NCI-H1092 treated with DMSO at 0.1 percent for 48 hours (cell line): ENCODE data around the gene RNF150.

Experiments
- DNase-seq: peaks from one replicate; lab custom pipeline; 2025; lab: John Stamatoyannopoulos, UW

RNF150 gene

DNA sequence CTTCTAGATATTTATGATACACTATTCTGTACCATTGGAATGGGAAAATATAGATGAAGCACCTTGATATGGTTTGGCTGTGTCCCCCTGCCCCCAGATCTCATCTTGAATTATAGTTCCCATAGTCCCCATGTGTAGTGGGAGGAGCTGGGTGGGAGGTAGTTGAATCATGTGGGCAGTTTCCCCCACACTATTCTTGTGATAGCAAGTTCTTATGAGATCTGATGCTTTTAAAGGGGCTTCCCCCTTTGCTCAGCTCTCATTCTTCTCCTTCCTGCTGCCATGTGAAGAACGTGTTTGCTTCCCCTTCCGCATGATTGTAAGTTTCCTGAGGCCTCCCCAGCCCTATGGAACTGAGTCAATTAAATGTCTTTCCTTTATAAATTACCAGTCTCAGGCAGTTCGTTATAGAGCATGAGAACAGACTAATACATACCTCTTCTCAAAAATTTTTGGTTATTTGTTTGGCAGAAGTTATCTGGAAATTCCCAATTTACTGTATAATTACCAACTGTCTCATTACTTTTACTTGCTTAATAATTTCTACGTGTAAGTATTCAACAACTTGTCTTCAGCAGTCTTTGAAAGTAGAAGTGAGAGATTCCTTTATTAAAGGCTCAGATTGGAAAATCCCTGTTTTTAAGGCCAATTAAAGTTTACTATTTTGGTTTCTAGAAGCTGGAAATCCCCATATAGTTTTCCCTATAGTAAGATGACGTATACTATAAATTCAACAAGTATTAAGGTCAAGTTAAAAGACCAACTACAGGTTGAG, 152.7 kb downstream of the RNF150 start:
- no peak for DNase-seq

GRCh38 chr4:140976768-140977167, 156.5 kb downstream of the RNF150 start:
- no peak for DNase-seq

DNA sequence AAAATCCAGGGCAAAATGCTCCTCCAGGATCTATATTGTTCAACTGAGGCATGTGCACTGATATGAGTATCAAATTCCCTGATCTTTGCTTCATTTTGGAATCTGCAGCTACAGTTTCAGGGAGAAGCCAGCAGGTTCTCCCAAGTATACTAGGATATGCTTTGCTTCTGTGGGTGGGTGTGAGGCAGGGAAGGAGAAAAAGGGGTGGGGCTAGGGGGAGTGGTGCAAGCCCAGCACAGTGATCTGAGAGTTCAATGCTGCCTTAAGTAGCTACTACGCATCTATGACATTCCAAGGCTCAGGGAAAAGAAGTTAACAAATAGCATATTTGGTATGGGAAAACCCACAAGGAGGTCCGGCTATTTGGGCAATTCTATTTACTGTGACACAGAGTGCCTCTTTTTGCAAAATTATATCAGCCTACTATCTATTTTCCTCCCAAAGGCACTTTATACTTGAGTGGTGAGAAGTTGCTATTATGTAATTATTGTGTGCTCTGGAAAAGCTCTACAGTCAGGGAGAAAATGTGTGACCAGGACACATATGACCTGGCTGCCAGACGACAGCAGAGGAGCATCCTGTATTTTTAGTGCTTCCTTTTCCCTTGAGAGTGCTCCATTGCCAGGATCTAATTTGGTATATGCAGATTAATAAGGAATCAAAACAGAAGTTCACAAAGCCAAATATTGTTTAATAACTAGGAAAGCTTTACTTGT, 162.0 kb downstream of the RNF150 start:
- no peak for DNase-seq

DNA sequence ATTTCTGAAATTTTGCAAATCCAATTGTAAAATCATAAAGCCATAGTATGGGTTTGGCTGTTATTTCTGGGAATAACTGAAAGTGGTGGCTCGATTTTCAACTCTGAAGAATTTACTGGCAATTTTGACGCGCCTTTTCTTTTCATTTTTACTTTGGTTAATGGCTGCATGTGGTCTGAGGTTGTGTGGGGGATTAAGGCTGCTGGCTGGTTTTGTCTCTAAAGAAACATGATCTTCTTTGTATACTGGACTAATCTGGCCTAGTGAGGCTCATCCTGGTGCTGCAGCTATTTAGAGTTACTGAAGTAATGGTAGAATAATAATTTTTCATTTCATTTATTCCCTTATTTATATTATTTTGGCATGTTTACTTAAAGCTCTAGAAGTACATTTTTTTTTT, 164.0 kb downstream of the RNF150 start:
- no peak for DNase-seq

DNA sequence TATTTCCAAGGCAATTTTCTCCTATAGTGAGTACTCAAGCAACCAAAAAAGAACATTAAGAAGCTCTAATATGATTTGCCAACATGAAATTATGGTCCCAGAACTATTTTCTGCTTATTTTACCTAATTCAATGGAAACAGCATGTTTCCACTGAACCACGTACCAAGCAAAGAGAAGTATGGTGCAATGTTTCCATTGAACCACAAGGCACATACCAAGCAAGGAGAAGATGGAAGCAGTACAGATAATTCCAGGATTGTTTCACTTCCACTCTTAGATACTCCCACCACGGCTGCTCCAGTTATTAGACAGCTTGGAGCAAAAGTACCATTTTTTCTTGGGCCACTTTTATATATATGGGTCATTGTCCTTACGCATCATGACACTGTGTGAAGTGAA, 164.9 kb downstream of the RNF150 start:
- no peak for DNase-seq

- DNase-seq = no peak
Observed at GRCh38 chr4:140963883-140964282, 169.4 kb downstream of the RNF150 start.

- DNase-seq = no peak
Observed at GRCh38 chr4:140955641-140956040, 177.6 kb downstream of the RNF150 start.

DNA sequence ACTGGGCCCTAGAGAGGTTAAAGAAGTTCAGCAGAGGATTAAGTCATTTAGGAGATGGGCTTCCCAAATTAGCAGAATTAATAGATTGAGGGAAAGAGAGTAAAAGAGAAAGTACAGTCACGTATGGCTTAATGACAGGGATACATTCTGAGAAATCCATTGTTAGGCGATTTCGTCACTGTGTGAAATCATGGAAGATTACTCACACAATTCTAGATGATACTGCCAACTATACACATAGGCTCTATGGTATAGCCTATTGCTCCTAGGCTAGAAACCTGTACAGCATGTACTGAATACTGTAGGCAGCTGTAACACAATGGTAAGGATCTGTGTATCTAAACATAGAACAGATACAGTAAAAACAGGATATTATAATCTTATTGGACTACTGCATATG, 180.6 kb downstream of the RNF150 start:
- DNase-seq = no peak

DNA sequence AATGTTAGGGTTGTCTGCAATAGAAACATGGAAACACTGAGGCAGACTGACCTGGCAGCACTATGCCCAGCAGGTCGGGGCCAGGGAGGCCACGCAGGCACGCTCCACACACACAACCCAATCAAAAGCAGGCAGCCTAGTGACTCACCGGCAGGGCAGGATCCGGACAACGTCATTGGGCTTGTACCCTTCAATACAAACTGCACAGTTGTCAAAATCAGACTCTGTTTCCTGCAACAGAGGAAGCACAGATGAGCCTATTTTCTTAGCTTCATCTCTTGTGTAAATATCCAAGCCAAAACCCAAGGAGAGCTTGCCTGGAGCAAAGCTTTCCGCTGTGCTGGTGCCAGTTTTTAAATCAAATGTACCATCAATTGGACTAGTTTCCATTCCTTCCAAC, 185.8 kb downstream of the RNF150 start:
- DNase-seq = no peak

- DNase-seq = no peak
Observed at GRCh38 chr4:140945106-140945505, 188.2 kb downstream of the RNF150 start.

DNA sequence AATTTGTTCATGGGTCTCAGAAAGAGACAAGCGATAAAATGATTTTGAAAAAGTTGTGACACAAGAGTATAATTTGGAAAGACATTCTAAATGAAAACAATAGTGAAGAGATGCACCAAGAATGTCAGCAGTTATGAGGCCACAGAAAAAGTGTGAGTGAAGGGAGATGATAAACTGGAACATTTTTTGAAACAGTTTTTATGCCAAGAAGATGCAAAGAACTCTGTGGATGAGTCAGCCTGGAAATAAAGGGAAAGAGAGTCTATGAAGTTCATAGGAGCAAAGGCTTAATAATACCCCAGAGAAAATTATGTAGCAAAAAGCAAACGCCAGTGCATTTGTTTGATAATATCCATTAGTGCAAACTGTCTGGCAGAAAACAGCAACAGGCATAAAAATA, 188.7 kb downstream of the RNF150 start:
- DNase-seq = no peak

DNA sequence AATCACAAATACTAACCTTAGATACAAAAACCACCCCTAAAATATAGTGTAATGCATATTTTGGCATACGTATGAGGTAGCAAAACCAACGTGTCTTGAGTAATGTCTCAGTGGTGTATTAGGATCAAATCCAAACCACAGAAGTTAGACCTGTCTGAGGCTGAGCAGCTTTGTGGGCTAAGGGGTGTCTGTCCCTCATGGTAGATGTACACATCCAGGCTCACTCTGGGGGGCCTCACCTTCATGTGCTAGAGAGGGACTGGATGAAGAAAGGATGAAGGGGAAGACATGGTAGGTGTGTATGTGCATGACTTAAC, 189.1 kb downstream of the RNF150 start:
- DNase-seq = no peak

GRCh38 chr4:140943486-140944198, 189.6 kb downstream of the RNF150 start:
- no peak for DNase-seq

GRCh38 chr4:140940589-140940988, 192.7 kb downstream of the RNF150 start:
- DNase-seq = no peak

DNA sequence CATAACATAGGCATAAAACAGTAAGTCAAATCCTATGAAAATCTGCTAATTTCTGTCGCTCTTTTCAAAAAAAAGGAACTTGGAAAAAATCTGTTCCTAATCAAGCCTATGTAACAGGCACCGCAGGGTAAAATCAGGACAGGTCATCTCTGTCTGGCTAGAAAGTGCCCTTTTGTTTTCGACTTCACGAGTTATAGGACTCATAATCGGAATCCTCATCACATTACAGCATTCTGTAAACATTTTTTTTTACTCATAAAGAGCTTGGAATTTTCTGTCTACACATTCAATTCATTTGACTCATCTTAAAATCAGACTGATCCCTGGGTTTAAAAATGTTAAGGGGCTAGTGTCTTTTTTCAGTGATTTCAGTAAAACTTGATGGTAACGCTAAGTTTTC, 195.4 kb downstream of the RNF150 start:
- DNase-seq = no peak

GRCh38 chr4:140935254-140935653, 198.0 kb downstream of the RNF150 start:
- DNase-seq = no peak

DNA sequence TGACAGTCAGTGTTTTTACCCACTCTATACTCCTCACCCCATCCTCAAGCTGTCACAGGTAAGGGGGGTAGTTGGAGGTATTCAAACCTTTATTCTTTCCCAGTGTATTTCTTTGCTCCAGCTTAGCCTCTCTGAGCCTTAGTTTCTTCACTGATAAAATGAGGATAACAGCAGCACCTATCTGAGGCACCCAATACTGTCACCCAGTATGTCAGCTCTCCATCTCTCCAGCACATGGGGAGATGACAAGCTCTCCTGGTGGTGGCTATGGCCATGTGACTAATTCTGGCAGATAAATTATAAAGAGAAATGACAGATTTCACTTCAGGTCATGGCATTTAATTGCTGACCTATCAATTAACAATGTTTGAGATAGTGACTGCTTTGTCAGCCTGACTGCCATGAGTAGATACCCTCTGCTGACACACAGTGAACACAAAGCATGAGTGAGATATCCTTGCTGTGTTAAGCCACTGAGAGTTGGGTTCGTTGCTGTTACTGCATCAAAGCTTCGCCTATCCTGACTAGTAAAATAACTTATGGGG, 200.7 kb downstream of the RNF150 start:
- DNase-seq = no peak

- DNase-seq = no peak
Observed at GRCh38 chr4:140931911-140932310, 201.4 kb downstream of the RNF150 start.

DNA sequence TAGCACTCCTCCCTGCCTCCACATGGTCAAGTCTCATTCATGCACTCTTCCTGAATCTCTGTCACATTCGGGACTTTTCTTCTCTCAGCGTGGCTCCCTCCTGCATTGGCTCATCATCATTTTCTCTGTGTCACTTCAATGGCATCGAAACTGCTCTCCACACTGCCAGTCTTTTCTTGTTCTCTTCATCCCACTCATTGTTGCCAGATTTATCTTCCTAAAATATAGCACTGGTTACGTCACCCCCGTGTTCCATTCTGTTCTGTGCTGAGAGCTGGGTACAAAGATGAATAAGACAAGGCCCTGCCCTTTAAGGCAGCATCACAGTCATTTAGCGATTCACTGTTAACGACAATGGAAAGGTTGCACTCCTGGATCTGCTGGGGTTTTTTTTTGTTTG, 202.7 kb downstream of the RNF150 start:
- no peak for DNase-seq

DNA sequence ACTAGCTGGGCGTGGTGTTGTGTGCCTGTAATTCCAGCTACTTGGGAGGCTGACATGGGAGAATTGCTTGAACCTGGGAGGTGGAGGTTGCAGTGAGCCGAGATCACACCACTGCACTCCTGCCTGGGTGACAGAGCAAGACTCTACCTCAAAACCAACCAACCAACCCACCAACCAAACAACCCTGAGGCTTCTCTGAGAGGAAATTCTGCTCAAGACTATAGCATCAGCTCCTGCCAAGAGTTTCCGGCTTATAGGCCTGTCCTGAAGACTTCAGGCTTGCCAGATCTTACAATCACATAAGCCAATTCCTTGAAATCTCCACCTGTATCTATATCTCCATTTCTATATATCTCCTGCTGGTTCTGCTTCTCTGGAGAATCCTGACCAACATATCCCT, 203.3 kb downstream of the RNF150 start:
- no peak for DNase-seq

DNA sequence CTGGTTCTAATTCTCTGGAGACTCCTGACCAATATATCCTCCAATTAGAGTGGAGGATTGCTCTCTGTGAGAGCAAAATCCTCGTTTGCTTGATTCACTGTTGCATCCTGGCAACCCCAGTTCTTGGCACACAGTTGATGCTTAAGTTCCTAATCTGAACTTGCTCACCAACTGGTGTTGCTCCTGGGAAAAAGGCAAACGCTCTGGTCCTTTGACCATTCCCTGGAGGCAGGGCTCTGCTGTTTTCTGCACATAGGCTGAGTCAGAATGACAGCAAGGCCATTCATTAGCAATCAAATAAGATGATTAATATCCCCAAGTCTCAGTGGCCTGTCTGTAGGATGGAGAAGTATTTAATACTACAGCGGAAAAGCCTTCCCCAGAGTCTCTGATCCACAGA, 204.4 kb downstream of the RNF150 start:
- DNase-seq = no peak

GRCh38 chr4:140926672-140927071, 206.6 kb downstream of the RNF150 start:
- no peak for DNase-seq

GRCh38 chr4:140925417-140925816, 207.9 kb downstream of the RNF150 start:
- DNase-seq = no peak
